ENCODE measurements around the gene CCDC106. TPM values are rescaled to one million over a fixed set of nuclear protein-coding genes. Genes with fewer than 3 reads are reported as not detected.

CCDC106 gene
- total RNA-seq, 4 donors from 2014 or later: 8.1 to 17.4 (median 14.0) TPM

GRCh38 chr19:55620410-55621204, 27.4 kb upstream of the CCDC106 start:
- peaks cover 0 to 34% (median 0%) of the 10 kb centered on the region in 3 donors for H3K36me3 ChIP-seq
- H3K27ac ChIP-seq: no peak overlapping the region
- peaks cover 0 to 6% (median 0%) of the 10 kb centered on the region in 4 donors for H3K4me1 ChIP-seq
- no peaks in the 10 kb centered on the region for H3K27me3 ChIP-seq
- no peak overlapping the region for H3K4me3 ChIP-seq
- DNase-seq: no peak
- H3K9me3 ChIP-seq: no peaks in the 10 kb centered on the region
- TF ChIP-seq CTCF (IDR thresholded peaks at IDR 0.05) (no peak), POLR2A (IDR thresholded peaks at IDR 0.05) (no peak)

- TF ChIP-seq CTCF (IDR thresholded peaks at IDR 0.05) (no peak), POLR2A (IDR thresholded peaks at IDR 0.05) (no peak)
- Histone ChIP-seq H3K27ac (no peak overlapping the region), H3K36me3 (peaks cover 0 to 28% (median 0%) of the 10 kb centered on the region in 3 donors), H3K4me1 (peaks cover 0 to 6% (median 0%) of the 10 kb centered on the region in 4 donors), H3K9me3 (no peaks in the 10 kb centered on the region), H3K27me3 (no peaks in the 10 kb centered on the region), H3K4me3 (no peak overlapping the region)
- DNase-seq: no peak
Observed at GRCh38 chr19:55621205-55621672, 26.8 kb upstream of the CCDC106 start.

GRCh38 chr19:55621673-55622231, 26.3 kb upstream of the CCDC106 start:
- DNase-seq: peak in 1 of 3 donors; percentile 45
- Histone ChIP-seq H3K9me3 (no peaks in the 10 kb centered on the region), H3K27ac (no peak overlapping the region), H3K36me3 (peaks cover 0 to 22% (median 0%) of the 10 kb centered on the region in 3 donors), H3K4me1 (peaks cover 0 to 6% (median 0%) of the 10 kb centered on the region in 4 donors), H3K4me3 (no peak overlapping the region), H3K27me3 (no peaks in the 10 kb centered on the region)
- TF ChIP-seq CTCF (IDR thresholded peaks at IDR 0.05) (no peak), POLR2A (IDR thresholded peaks at IDR 0.05) (no peak)

GRCh38 chr19:55622242-55622969, 25.6 kb upstream of the CCDC106 start:
- Histone ChIP-seq H3K36me3 (peaks cover 0 to 17% (median 0%) of the 10 kb centered on the region in 3 donors), H3K27ac (no peak overlapping the region), H3K9me3 (no peaks in the 10 kb centered on the region), H3K27me3 (no peaks in the 10 kb centered on the region), H3K4me1 (peaks cover 0 to 6% (median 0%) of the 10 kb centered on the region in 4 donors), H3K4me3 (no peak overlapping the region)
- DNase-seq: no peak
- TF ChIP-seq CTCF (IDR thresholded peaks at IDR 0.05) (no peak), POLR2A (IDR thresholded peaks at IDR 0.05) (no peak)

- peaks cover 0 to 6% (median 0%) of the 10 kb centered on the region in 4 donors for H3K4me1 ChIP-seq
- TF ChIP-seq POLR2A (IDR thresholded peaks at IDR 0.05) (no peak), CTCF (IDR thresholded peaks at IDR 0.05) (no peak)
- H3K9me3 ChIP-seq: no peaks in the 10 kb centered on the region
- H3K4me3 ChIP-seq: no peak overlapping the region
- no peaks in the 10 kb centered on the region for H3K27me3 ChIP-seq
- H3K36me3 ChIP-seq: peaks cover 0 to 17% (median 0%) of the 10 kb centered on the region in 3 donors
- H3K27ac ChIP-seq: no peak overlapping the region
- no peak for DNase-seq
Observed at GRCh38 chr19:55623130-55623529, 24.9 kb upstream of the CCDC106 start.

Measured in Peyer's patch (tissue), 4 donors.